ENCODE results near the gene PHF1.
A peak's percentile ranks its signal among the peaks of the same experiment; 100 is the strongest.
"Not testable (repeated sequence)": the region's sequence is repeated elsewhere in the genome, so short reads cannot be mapped to it uniquely, and the experiment has no call there.

Gene PHF1

DNA sequence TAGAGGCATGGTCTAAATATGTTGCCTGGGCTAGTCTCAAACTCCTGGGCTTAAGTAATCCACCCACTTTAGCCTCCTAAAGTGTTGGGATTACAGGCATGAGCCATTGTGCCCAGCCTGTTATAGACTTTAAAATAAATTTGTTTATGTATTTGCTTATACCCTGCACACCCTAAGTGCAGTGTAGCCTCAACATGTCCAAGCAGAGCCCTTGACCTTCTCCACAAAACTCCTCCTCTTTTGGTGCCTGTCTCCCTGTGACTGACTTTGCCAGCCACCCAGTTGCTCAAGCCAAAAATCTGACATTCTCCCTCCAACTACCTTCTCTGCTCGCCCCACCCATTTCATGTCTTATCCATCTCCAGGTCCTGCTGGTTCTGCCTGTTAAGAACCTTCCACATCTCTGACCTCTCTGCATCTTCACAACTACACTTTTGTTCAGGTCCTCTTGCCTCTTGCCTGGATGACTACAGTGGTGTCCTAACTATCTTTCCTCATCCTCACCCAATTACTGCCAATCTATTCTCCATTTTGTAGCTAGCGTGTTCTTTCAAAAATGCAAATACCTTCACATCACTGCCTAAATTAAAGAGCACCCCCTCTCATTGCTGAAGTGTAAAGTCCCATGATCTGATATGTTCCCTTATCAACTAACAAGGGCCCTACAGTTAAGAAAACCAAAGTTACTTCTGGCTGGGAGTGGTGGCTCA is 30.4 kb upstream of the PHF1 start:
- TF ChIP-seq ZNF274 (IDR thresholded peaks at IDR 0.05; ENCODE audit: low read depth, low read length), result no peak
- H3K4me3 ChIP-seq (ENCODE audit: low read length), result no peak overlapping the region

DNA sequence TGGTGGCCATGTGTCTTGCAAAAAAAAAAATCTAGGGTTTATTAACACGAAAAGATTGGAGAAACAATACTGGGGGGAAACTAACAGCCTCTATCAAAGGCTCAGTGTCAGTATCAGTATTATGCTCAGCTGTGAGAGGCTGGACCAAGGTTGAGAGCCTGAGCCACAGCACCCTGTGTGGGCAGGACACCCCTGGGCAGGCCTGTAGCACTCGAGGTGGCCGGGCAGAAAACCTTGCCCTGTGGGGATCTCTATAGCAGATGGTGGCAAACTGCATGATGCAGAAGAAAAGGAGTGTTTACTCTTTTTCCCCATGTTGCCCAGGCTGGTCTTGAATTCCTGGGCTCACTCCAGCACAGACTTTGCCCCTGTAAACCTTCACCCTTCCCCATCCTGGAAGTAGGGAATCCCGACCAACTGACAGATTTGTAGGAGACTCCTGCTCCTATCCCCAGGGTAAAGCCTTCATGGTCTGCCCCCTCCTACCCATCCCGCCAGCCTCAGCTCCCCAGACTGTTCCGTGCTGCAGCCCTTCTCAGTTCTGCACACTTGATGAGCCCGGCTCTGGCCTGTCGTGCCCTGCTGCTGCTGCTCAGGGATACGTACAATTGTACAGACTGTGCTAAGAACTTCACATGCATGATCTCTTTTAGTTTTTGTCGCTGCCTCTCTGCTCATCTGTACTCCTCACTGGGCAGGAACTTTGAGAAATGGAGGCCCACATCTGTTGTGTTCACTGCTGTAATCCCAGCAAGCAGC is 27.2 kb upstream of the PHF1 start:
- no peak for TF ChIP-seq ZNF274 (IDR thresholded peaks at IDR 0.05; ENCODE audit: low read depth, low read length)
- no peak overlapping the region for H3K4me3 ChIP-seq (ENCODE audit: low read length)

DNA sequence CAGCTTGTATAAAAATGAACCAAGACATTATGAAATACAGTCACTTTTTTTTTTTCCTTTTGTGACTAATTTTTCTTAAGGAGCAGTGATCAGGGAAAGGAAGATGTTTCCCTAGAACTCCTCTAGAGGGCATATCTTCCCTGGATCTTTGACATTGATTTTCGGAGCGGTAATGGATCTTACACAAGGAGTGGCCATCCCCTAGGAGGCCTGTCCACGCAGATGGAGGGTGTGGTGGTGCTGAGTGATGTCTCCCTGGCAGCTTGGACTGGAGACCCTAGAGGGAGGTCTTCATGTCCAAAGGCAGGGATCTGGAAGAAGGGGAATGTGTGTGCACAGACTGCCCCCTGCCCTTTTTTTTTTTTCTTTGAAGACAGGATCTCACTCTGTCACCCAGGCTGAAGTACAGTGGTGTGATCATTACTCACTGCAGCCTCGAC is 26.2 kb upstream of the PHF1 start:
- H3K4me3 ChIP-seq (ENCODE audit: low read length), result no peak overlapping the region
- no peak for TF ChIP-seq ZNF274 (IDR thresholded peaks at IDR 0.05; ENCODE audit: low read depth, low read length)

DNA sequence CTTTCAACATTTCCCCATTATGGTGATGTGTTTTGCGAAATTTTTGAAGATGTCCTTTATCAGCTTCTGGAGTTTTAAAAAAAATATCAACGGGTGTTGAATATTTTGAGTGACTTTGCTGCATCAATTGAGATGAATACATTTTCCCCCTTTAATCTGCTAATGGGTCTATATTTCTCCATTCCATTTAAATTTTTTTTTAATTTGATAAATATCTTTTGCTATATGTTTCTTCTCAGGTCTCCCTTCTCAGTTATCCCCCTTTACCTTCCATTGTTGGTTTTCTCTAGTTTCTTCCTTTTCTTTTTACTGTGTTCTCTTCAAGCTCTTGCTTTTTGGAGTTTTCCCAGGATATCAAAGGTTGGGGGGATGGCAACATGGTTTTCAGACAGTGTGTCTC is 20.6 kb upstream of the PHF1 start:
- H3K4me3 ChIP-seq (ENCODE audit: low read length), result no peak overlapping the region
- TF ChIP-seq ZNF274 (IDR thresholded peaks at IDR 0.05; ENCODE audit: low read depth, low read length), result no peak

DNA sequence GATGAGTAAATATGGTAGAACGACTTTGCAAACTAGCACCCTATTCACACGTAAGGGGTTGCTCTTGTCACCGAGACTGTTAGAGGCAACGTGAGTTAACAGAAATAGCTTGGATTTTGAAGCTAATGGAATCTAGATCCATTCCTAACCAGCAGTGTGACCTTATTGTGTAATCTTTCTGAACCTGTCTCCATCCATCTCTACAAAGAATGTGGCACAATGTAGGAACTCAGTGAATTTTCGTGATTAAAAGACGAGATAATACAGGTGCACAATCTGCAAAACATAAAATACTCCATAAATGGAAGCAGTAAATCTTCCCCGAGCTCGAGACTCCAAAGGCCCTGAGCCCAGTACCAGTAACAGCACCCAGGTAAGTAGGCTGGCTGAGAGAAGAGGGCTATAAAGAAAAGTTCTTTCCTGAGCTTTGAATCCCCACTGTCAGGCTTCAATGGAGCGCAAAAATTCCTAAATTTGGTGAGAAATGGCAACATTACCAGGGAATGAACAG is 20.0 kb upstream of the PHF1 start:
- no peak for TF ChIP-seq ZNF274 (IDR thresholded peaks at IDR 0.05; ENCODE audit: low read depth, low read length)
- H3K4me3 ChIP-seq (ENCODE audit: low read length), result peak overlapping the region; percentile 27; the same call in 1 of the 2 replicates

DNA sequence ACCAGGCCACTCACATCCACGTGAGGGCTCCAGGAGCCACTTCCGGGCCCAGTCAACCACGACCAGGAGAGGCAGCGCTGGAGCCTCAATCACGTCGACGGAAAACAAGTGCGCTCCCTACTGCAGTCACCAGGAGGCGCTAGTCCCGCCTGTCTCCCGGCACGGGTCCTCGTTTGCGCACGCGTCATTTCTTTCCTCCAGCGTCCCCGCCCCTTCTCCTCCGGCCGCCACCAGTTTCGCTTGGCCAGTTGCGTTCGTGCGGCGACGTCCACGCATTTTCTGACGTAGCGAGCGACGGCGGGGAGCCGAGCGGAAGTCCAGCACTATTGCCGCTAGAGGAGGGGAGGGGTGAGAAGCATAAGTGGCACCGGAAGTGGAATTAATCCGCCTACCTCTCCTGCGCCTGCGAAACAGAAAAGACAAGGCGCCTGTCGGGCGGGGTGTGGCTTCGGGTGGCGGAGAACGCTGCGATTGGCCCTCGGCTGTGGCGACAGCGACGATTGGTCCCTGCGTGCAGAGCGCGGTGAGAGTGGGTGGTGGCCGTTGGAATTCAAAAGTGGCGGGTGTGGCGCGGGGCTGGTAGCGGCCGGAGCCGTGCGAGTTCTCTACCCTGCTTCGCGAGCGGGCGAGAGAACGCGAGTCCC is 19.4 kb upstream of the PHF1 start, which contains the start of gene KIFC1:
KIFC1 (plus strand) TSS at position 546 of the 644 bp plus-strand sequence. CDS start 163 bp downstream, outside the sequence.
- H3K4me3 ChIP-seq (ENCODE audit: low read length), result peak within 1 kb of the TSS; percentile 97
- no peak for TF ChIP-seq ZNF274 (IDR thresholded peaks at IDR 0.05; ENCODE audit: low read depth, low read length)

DNA sequence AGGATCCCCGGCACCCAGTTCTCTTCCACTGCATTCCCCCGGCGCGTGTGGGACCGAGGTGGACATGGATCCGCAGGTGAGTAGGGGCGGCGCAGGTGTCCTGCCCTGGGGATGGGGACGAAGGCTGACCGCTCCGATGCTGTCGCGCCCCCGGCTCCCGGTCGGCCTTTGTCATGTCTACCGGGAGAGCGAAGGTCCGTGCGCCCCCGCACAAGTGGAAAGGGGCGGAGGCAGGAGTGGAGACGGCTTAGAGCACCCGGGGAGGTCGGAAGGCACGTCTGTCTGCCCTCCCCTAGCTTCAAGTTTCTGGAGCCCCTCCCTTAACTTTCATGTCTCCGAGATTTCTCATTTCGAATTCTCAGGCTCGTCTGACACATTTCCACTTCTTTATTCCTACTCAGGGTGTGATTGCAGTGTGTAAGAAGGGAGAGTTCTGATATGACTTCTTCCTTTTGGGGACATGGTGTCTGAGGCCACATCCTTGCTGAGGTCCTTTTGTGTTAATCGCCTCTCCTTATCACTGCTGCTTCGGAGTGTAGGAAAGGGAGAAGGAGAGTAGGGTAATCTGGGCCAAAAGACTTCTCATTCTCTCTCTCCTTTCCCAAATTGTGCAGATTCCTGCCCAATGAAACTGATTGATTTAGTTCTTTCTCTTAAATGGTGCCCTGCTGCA is 18.8 kb upstream of the PHF1 start:
- H3K4me3 ChIP-seq (ENCODE audit: low read length), result peak overlapping the region; percentile 97
- no peak for TF ChIP-seq ZNF274 (IDR thresholded peaks at IDR 0.05; ENCODE audit: low read depth, low read length)

DNA sequence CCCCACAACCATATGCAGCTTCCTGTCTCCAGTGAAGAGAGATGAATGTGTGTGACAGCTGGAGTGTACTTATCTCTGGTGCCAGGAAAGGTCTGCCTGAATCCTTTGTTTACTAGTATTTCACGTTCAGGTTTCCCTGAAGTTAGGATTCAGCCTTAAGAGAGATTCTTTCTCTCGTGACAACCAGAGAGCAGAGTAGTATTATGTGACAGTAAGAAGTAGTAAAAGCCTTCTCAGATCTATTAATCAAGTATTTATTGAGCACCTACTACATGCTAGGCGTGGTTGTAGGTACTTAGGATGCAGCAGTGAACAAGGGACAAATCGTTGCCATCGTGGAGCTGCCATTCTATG is 18.2 kb upstream of the PHF1 start:
- H3K4me3 ChIP-seq (ENCODE audit: low read length), result peak overlapping the region; percentile 97
- TF ChIP-seq ZNF274 (IDR thresholded peaks at IDR 0.05; ENCODE audit: low read depth, low read length), result no peak

DNA sequence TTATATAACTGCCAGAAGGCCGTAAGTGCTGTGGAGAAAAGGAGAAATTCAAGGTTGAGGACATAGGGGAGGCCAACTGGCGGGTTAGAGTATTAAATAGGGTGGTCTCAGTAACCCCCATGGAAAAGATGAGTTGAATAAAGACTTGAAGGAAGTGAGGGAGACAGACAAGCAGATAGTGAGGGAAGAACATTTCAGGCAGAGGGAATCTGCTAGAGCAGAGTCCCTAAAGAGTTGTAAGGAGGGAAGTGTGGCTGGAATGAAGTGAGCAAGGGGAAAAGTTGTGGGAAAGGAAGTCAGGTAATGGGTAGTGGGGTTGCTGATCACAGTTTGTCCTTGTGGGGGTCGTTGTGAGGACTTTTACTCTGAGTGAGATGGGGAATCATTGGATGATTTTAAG is 17.8 kb upstream of the PHF1 start:
- no peak for TF ChIP-seq ZNF274 (IDR thresholded peaks at IDR 0.05; ENCODE audit: low read depth, low read length)
- peak overlapping the region; percentile 97 for H3K4me3 ChIP-seq (ENCODE audit: low read length)

DNA sequence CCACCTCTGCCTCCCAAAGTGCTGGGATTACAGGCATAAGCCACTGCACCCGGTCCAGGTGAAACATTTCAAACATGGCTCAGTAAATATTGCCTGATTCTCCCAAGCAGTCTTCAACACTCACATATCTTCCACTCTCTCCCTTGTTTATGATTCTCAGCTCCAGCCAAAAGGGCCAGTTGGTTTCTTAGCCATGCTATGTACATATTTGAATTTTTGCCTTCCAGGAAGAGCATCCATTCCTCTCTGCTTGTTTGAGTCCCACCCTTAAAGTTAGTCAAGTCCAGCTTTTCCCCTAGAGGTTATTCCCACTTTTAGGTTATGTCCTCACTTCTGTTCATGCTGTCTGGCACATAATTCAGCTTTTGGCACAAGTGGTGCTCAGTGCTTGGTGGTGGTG is 13.3 kb upstream of the PHF1 start:
- no peak for TF ChIP-seq ZNF274 (IDR thresholded peaks at IDR 0.05; ENCODE audit: low read depth, low read length)
- H3K4me3 ChIP-seq (ENCODE audit: low read length), result no peak overlapping the region

DNA sequence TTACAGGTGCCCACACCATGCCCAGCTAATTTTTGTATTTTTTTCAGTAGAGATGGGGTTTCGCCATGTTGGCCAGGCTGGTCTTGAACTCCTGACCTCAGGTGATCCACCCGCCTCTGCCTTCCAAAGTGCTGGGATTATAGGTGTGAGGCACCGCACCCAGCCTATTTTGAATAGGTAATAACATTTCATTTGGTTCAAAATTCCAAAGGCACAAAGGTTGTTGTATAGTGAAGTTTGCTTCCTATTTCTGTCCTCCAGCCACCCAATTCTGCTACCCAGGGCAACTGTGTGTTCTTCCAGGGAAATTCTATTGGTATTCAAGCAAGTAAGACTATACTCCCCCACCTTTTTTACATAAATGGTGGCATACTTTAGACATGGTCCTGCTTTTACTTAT is 12.2 kb upstream of the PHF1 start:
- not testable (repeated sequence) for H3K4me3 ChIP-seq (ENCODE audit: low read length)

DNA sequence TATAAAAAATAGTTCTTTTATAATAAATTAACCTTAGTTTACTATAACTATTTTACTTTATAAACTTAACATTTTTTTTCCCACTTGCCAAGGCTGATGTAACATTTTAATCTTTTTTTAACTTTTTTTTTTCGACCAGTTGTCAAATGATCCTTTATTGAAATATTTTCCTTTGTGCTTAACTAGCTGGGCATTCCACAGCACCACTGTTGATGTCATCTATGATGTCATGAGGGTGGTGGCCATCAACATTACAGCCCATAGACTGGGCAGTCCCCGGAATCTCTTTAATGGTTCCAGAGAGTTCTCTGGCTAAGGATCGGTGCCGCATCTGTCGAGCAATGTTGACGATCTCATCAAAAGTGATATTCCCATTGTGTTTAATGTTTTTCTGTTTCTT is 10.9 kb upstream of the PHF1 start:
- H3K4me3 ChIP-seq (ENCODE audit: low read length), result not testable (repeated sequence)

DNA sequence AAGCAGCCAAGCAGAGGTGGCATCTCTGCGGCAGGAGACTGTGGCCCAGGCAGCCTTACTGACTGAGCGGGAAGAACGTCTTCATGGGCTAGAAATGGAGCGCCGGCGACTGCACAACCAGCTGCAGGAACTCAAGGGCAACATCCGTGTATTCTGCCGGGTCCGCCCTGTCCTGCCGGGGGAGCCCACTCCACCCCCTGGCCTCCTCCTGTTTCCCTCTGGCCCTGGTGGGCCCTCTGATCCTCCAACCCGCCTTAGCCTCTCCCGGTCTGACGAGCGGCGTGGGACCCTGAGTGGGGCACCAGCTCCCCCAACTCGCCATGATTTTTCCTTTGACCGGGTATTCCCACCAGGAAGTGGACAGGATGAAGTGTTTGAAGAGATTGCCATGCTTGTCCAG is 5.9 kb upstream of the PHF1 start:
- no peak for TF ChIP-seq ZNF274 (IDR thresholded peaks at IDR 0.05; ENCODE audit: low read depth, low read length)

DNA sequence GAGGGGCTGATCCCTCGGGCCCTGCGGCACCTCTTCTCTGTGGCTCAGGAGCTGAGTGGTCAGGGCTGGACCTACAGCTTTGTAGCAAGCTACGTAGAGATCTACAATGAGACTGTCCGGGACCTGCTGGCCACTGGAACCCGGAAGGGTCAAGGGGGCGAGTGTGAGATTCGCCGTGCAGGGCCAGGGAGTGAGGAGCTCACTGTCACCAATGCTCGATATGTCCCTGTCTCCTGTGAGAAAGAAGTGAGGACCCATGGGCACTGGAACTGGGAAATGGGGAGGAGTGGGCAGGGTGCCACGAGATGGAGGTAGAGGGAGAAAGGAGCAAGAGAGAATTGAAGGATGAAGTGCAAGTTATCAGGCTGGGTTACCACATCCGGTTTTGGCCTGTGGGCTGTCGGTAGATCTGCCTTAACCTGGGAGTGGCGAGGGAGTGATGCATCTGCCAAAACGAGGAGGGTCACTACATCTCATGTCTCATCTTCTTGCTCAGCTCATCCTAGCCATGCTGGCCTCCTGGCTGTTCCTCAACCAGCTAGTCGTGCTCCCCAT is 5.4 kb upstream of the PHF1 start:
- no peak for TF ChIP-seq ZNF274 (IDR thresholded peaks at IDR 0.05; ENCODE audit: low read depth, low read length)
- H3K4me3 ChIP-seq (ENCODE audit: low read length), result no peak overlapping the region

More for the DNA sequence above, 5.9 kb upstream of the PHF1 start:
- H3K4me3 ChIP-seq (ENCODE audit: low read length), result no peak overlapping the region

Data from GM08714 (cell line).